Neutrophil (primary cell): Measurements from ENCODE around the gene ADSS2.

ENCODE experiments used
- H3K27ac ChIP-seq: fragments of 200-600 bp; sonication (generic); 2 replicates; pipeline ENCODE4 v1.5.1; 2016; ENCODE audit warnings: mild to moderate bottlenecking, moderate library complexity
- H3K27me3 ChIP-seq: fragments of 200-600 bp; sonication (generic); 2 replicates; pipeline ENCODE4 v1.6.0; 2016; ENCODE audit warnings: mild to moderate bottlenecking
- H3K36me3 ChIP-seq: fragments of 200-600 bp; sonication (generic); 2 replicates; pipeline ENCODE4 v1.5.1; 2017
- H3K4me1 ChIP-seq, 2 experiments: fragments of 200-600 bp in 1 of 2; sonication (generic) in 1 of 2; 1 replicate in 1 of 2; 2 replicates in 1 of 2; pipeline versions ENCODE4 v1.5.1 to v1.6.1; 2013 to 2016; ENCODE audit warnings: low read depth in 1 of 2, low read length in 1 of 2, mild to moderate bottlenecking in 1 of 2, moderate library complexity in 1 of 2; ENCODE audit not compliant: control insufficient read depth in 1 of 2, insufficient read depth in 1 of 2
- H3K4me3 ChIP-seq, 2 experiments: fragments of 200-600 bp in 1 of 2; sonication (generic) in 1 of 2; 1 replicate in 1 of 2; 2 replicates in 1 of 2; pipeline ENCODE4 v1.5.1; 2013 to 2016; ENCODE audit warnings: low read depth in 1 of 2, low read length in 1 of 2, mild to moderate bottlenecking in 1 of 2, moderate library complexity in 1 of 2
- H3K9me3 ChIP-seq: fragments of 200-600 bp; sonication (generic); 2 replicates; pipeline ENCODE4 v1.5.1; 2016
- TF ChIP-seq, protein P1 (sequence below): fragments of 200-600 bp; sonication (generic); IDR thresholded peaks from 2 replicates; pipeline ENCODE4 v1.5.1; 2016; ENCODE audit warnings: antibody characterized with exemption

Gene ADSS2

DNA sequence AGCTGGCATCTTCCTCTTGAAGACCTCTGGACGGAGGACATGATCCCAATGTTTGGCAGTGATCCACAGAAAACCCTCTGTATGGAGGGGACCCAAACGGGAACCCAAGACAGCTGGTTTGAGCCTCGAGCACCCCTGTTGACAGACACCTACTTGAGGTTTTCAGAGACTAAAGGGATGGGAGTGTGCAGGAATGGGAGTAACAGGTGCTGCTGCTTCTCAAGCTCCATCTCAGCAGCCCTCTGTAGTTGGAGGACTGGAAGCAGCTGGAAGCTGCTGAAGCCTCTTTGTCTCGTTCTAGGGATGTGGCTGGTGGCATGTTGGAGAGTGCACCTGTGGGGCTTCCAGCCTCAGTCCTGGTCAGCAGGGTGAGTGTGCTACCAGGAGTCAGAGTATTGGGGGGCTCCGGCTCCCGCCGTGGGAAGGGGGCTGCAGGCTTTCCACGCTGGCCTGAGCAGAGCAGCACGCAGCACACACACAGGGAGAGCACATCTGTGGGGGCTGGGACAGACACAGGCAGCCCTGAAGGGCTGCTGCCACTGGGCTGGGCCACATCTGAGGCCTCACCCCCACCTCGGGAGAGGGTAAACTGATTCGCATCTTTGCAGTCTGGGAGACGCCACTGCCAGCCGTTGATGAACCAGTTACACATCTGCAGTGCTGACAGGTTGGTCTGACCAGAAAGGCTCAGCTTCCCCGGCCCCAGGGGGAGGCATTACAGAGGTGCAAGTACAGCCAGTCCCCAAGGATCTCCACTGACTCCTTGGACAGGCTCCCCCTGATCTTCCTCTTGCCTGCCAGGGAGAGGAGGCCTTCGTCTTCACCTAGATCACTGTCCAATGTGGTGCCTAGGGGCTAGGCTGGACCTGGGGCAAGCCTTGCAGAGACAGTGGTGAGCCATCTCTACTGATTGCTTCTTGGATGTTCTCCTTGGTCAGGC, 56.6 kb downstream of the ADSS2 start:
- H3K4me3 ChIP-seq = no peak overlapping the region
- peaks cover 0 to 6% of the 10 kb centered on the region in 2 experiments for H3K4me1 ChIP-seq
- TF ChIP-seq, protein P1, sequence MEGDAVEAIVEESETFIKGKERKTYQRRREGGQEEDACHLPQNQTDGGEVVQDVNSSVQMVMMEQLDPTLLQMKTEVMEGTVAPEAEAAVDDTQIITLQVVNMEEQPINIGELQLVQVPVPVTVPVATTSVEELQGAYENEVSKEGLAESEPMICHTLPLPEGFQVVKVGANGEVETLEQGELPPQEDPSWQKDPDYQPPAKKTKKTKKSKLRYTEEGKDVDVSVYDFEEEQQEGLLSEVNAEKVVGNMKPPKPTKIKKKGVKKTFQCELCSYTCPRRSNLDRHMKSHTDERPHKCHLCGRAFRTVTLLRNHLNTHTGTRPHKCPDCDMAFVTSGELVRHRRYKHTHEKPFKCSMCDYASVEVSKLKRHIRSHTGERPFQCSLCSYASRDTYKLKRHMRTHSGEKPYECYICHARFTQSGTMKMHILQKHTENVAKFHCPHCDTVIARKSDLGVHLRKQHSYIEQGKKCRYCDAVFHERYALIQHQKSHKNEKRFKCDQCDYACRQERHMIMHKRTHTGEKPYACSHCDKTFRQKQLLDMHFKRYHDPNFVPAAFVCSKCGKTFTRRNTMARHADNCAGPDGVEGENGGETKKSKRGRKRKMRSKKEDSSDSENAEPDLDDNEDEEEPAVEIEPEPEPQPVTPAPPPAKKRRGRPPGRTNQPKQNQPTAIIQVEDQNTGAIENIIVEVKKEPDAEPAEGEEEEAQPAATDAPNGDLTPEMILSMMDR = no peak
- peak overlapping the region; percentile 61 for H3K27ac ChIP-seq
- H3K36me3 ChIP-seq = peaks cover 18% of the 10 kb centered on the region
- no peaks in the 10 kb centered on the region for H3K9me3 ChIP-seq
- H3K27me3 ChIP-seq = no peaks in the 10 kb centered on the region

DNA sequence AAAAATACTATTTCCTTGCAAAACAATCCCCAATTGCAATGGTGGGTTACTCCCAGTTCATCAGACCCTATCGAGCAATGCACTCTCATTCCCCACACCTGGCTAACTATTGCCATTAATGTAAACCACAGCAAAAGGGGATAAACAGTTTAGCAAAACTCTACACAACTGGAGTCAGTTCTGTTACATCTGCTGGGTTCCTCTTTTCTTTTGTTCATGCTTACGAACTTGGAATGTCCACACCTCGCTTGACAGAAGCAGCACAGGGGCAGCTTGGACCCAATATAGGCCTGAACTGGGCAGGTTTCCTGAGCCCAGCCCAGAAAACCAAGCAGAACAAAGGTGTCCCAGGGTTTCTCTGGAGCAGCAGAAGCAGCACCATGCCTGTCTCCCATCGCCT, 57.4 kb downstream of the ADSS2 start:
- Histone ChIP-seq H3K4me3 (no peak overlapping the region), H3K36me3 (peaks cover 18% of the 10 kb centered on the region), H3K9me3 (no peaks in the 10 kb centered on the region), H3K4me1 (peaks cover 0 to 6% of the 10 kb centered on the region in 2 experiments), H3K27ac (peak overlapping the region; percentile 61), H3K27me3 (no peaks in the 10 kb centered on the region)
- TF ChIP-seq, protein P1 = no peak

DNA sequence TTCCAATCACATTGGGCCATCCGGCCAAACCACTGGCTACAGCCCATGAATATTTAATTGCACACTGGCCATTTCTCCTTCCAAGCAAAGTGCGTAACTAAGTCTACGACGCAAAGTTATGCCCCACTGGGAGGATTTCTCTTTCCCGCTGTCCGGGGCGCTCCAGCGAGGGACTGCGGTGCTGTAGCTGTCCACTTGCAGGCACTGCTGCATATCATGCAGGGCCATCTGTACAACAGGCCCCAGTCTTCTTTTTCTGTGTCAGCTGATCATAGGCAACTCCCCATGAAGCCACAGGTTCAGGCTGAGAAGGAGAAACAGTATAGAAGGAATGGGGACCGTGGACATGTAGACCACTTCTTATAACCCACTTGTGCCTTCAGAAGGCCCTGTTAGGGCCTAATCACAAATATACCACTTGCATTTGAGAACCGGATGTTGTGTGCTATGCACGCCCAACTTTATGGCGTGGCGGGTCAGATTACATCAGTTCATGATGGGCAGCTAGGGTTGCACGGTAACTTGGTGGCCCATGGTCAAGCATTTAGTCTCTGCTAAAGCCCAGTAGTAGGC, 58.0 kb downstream of the ADSS2 start:
- Histone ChIP-seq H3K4me1 (peaks cover 0 to 6% of the 10 kb centered on the region in 2 experiments), H3K27ac (peak overlapping the region; percentile 27), H3K4me3 (no peak overlapping the region), H3K9me3 (no peaks in the 10 kb centered on the region), H3K36me3 (peaks cover 18% of the 10 kb centered on the region), H3K27me3 (no peaks in the 10 kb centered on the region)
- TF ChIP-seq, protein P1 = no peak

DNA sequence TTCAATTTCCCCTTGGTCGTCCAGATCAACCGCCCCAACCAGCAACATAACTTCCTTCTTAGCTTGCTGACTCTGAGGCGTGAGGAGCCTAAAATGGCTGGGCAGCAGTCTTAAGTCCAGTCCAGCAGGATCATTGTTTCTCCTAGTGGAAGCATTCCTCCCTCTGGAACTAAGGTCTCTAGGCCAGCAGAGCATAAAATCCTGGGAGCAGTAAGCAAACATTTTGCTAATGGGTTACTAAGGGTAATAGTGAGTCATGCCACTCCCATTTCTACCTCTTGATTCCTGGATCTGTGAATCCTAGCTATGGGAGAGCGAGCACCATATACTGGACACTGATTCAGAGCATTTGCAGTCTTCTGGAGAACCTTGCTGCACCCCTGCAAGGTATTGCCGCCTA, 59.9 kb downstream of the ADSS2 start:
- H3K27me3 ChIP-seq = no peaks in the 10 kb centered on the region

DNA sequence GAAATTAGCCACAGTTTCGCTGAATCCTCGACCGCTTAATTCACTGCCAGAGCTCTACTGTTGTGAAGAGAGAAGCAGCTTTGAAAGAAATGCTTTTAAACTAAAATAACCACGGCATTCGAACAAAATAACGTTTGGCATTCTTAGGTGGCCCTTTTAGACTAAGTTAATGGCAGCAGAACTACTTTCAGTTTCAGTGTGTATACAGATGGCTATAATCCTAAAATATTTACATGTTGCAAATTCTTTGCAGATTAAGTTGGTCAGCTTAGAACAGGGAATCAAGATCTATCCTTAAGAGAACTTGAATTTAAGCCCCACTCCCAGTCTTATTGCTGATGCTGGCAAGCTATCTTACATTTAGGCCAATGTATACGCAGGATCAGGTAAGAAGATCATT, 62.7 kb downstream of the ADSS2 start:
- H3K27ac ChIP-seq = no peak overlapping the region
- no peak overlapping the region for H3K4me3 ChIP-seq
- TF ChIP-seq, protein P1 = no peak
- no peaks in the 10 kb centered on the region for H3K36me3 ChIP-seq
- H3K4me1 ChIP-seq = no peaks in the 10 kb centered on the region
- H3K27me3 ChIP-seq = no peaks in the 10 kb centered on the region
- no peaks in the 10 kb centered on the region for H3K9me3 ChIP-seq

More for the DNA sequence above, 59.9 kb downstream of the ADSS2 start:
- H3K27ac ChIP-seq = no peak overlapping the region
- no peaks in the 10 kb centered on the region for H3K4me1 ChIP-seq
- TF ChIP-seq, protein P1 = no peak
- peaks cover 11% of the 10 kb centered on the region for H3K36me3 ChIP-seq
- H3K9me3 ChIP-seq = no peaks in the 10 kb centered on the region
- no peak overlapping the region for H3K4me3 ChIP-seq
